ENCODE data around the gene B3GNT7. TPM values are rescaled to one million over a fixed set of nuclear protein-coding genes. Genes with fewer than 3 reads are reported as not detected.

Gene B3GNT7, protein sequence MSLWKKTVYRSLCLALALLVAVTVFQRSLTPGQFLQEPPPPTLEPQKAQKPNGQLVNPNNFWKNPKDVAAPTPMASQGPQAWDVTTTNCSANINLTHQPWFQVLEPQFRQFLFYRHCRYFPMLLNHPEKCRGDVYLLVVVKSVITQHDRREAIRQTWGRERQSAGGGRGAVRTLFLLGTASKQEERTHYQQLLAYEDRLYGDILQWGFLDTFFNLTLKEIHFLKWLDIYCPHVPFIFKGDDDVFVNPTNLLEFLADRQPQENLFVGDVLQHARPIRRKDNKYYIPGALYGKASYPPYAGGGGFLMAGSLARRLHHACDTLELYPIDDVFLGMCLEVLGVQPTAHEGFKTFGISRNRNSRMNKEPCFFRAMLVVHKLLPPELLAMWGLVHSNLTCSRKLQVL
- total RNA-seq: 1.7 to 1.9 TPM (median 1.8 TPM) in 3 replicates
- long read RNA-seq, partial matches to known transcripts: 0 of 1 reads
- long read RNA-seq, other reads (novel, unspliced or antisense): 0 of 1 reads

DNA sequence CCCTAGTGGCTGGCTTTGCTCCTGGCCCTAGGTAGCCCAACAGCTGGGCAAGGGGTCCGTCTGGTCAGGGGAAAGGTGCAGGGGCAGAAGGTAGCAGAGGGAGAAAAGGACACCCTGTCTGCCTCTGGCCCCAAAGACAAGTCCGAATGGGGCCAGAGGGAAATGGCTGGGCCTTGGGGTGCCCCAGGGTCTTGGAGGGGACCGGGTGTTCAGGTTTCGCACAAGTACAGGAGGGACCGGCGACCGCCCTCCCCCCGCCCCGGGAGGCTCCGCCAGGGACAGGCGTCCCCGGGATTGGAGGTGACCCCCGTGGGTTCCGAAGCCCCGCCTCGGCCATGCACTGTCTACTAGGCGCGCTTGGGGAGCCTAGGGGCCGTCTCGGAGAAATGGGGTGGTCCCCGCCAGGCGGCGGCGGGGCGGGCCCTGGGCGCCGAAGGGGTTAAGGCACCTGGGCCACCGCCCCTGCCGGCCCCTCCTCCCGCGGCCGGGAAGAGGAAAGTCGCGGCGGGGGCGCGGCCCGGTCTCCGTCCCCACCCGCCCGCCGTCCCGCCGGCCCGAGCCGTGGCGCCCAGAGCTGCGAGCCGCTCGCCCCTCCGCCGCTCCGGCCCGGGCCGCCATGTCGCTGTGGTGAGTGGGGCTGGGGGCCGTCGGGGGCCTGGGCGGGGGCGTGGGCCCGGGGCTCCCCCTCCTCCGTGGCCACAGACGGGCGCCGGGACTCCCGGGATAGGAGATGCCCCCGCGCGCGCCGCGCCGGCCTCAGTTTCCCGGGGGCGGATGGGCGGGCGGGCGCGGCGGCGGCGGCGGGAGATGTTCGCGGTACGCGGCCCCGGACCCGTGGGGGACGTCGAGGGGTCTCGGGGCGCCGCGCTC, at the start of gene B3GNT7:
Gene B3GNT7 (plus strand): TSS at position 523 of the 870 bp plus-strand sequence. CDS start 94 bp downstream, at position 617.
- peak within 1 kb of the TSS; percentile 65 for H3K4me3 Mint-ChIP-seq (ENCODE audit: unreplicated experiment)
- H3K9me3 Mint-ChIP-seq (ENCODE audit: low read depth): no peaks in the 10 kb centered on the region
- TF ChIP-seq, protein P1, sequence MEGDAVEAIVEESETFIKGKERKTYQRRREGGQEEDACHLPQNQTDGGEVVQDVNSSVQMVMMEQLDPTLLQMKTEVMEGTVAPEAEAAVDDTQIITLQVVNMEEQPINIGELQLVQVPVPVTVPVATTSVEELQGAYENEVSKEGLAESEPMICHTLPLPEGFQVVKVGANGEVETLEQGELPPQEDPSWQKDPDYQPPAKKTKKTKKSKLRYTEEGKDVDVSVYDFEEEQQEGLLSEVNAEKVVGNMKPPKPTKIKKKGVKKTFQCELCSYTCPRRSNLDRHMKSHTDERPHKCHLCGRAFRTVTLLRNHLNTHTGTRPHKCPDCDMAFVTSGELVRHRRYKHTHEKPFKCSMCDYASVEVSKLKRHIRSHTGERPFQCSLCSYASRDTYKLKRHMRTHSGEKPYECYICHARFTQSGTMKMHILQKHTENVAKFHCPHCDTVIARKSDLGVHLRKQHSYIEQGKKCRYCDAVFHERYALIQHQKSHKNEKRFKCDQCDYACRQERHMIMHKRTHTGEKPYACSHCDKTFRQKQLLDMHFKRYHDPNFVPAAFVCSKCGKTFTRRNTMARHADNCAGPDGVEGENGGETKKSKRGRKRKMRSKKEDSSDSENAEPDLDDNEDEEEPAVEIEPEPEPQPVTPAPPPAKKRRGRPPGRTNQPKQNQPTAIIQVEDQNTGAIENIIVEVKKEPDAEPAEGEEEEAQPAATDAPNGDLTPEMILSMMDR (IDR thresholded peaks at IDR 0.05): no peak
- no peaks in the 10 kb centered on the region for H3K27me3 Mint-ChIP-seq (ENCODE audit: low read depth)
- H3K4me1 Mint-ChIP-seq (ENCODE audit: low read depth): peaks cover 16% of the 10 kb centered on the region
- peaks cover 2% of the 10 kb centered on the region for H3K36me3 Mint-ChIP-seq (ENCODE audit: low read depth)
- H3K27ac Mint-ChIP-seq (ENCODE audit: unreplicated experiment): no peak within 1 kb of the TSS
- DNase-seq (ENCODE audit: low spot score): no peak

DNA sequence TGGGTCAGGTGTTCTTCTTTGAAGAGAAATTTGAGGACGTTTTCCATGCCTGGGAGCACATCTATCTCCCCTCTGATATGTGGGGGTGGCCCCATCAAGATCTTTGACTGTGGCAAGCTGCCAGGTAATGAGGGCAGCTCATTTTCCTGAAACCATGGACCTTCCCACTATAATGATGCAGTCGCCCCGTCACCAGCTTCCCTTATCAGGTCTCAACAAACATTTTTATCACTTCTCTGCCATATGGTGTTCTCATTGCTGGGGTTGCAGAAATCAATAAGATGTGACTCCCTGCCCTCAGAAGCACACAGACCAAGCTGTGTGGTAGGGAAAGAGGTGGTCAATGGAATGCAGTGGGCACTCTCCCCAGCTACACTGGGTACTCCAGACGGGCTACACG, 48.4 kb upstream of the B3GNT7 start:
- Mint-ChIP-seq H3K9me3 (ENCODE audit: low read depth) (no peaks in the 10 kb centered on the region), H3K4me1 (ENCODE audit: low read depth) (peaks cover 10% of the 10 kb centered on the region), H3K4me3 (ENCODE audit: unreplicated experiment) (no peak overlapping the region), H3K27me3 (ENCODE audit: low read depth) (no peaks in the 10 kb centered on the region), H3K27ac (ENCODE audit: unreplicated experiment) (peak overlapping the region; percentile 17), H3K36me3 (ENCODE audit: low read depth) (peaks cover 40% of the 10 kb centered on the region)
- DNase-seq (ENCODE audit: low spot score): no peak
- TF ChIP-seq, protein P1 (IDR thresholded peaks at IDR 0.05): no peak

DNA sequence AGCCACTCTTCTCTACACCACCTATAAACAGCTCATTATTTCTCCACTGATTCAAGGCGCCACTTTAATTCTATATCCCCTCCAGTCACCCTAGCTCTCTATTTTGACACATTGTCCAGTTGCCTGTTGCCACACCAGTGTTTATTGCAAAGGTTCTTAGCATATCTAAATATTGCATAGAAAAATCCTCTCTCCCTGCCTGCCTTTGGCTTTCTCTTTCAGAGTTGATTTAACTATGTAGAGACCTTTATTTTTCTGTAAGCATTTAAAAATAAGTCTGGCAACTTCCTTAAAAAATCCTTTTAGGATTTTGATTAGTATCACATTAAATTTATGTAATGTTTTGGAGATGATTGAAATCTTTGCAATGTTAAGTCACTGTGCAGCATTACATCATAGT, 47.9 kb upstream of the B3GNT7 start:
- peaks cover 10% of the 10 kb centered on the region for H3K4me1 Mint-ChIP-seq (ENCODE audit: low read depth)
- peaks cover 40% of the 10 kb centered on the region for H3K36me3 Mint-ChIP-seq (ENCODE audit: low read depth)
- H3K27ac Mint-ChIP-seq (ENCODE audit: unreplicated experiment): no peak overlapping the region
- DNase-seq (ENCODE audit: low spot score): no peak
- no peaks in the 10 kb centered on the region for H3K9me3 Mint-ChIP-seq (ENCODE audit: low read depth)
- TF ChIP-seq, protein P1 (IDR thresholded peaks at IDR 0.05): no peak
- no peaks in the 10 kb centered on the region for H3K27me3 Mint-ChIP-seq (ENCODE audit: low read depth)
- H3K4me3 Mint-ChIP-seq (ENCODE audit: unreplicated experiment): no peak overlapping the region

DNA sequence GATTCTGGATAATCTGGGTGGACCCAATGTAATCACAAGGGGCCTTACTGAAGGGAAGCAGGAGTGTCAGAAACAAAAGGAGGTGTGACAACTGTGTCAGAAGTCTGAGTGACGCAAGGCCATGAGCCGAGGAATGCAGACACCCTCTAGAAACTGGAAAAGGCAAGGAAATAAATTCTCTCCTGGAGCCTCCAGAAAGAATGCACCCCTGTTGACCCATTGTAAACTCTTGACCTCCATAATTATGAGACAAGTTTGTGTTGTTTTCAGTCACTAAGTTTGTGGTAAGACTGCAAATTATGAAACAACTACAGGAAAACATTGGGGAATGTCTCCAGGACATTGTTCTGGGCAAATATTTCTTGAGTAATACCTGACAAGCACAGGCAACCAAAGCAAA, 47.3 kb upstream of the B3GNT7 start:
- Mint-ChIP-seq H3K9me3 (ENCODE audit: low read depth) (no peaks in the 10 kb centered on the region), H3K4me3 (ENCODE audit: unreplicated experiment) (no peak overlapping the region), H3K27me3 (ENCODE audit: low read depth) (no peaks in the 10 kb centered on the region), H3K4me1 (ENCODE audit: low read depth) (peaks cover 10% of the 10 kb centered on the region), H3K36me3 (ENCODE audit: low read depth) (peaks cover 40% of the 10 kb centered on the region), H3K27ac (ENCODE audit: unreplicated experiment) (no peak overlapping the region)
- TF ChIP-seq, protein P1 (IDR thresholded peaks at IDR 0.05): no peak
- no peak for DNase-seq (ENCODE audit: low spot score)
